ENCODE data around the gene TTLL10.

TTLL10 gene

GRCh38 chr1:1225238-1225845 lies 51.7 kb downstream of the TTLL10 start:
- no peak for DNase-seq

GRCh38 chr1:1225913-1226312 lies 52.2 kb downstream of the TTLL10 start:
- DNase-seq: no peak

- DNase-seq: no peak
These were observed 53.1 kb downstream of the TTLL10 start for GRCh38 chr1:1226566-1227362.

- DNase-seq: no peak
These were observed 53.7 kb downstream of the TTLL10 start for GRCh38 chr1:1227386-1227785.

- no peak for DNase-seq
These were observed 54.5 kb downstream of the TTLL10 start for GRCh38 chr1:1228187-1228586.

- no peak for DNase-seq
These were observed 55.1 kb downstream of the TTLL10 start for GRCh38 chr1:1228596-1229321.

GRCh38 chr1:1229770-1230169 lies 56.1 kb downstream of the TTLL10 start:
- no peak for DNase-seq

- no peak for DNase-seq
These were observed 57.1 kb downstream of the TTLL10 start for GRCh38 chr1:1230656-1231399.

- peak; percentile 97 for DNase-seq
These were observed 57.9 kb downstream of the TTLL10 start, which contains the start of gene SDF4 for GRCh38 chr1:1231400-1232207. TSS of gene SDF4 (minus strand) at chr1:1232001. CDS start at chr1:1228772, 3,229 bp downstream.

GRCh38 chr1:1232208-1232795 lies 58.6 kb downstream of the TTLL10 start, which contains the start of gene B3GALT6:
TSS of gene B3GALT6 (plus strand) at chr1:1232237. CDS start at chr1:1232279, 42 bp downstream.
- no peak for DNase-seq

GRCh38 chr1:1232796-1233566 lies 59.3 kb downstream of the TTLL10 start:
- DNase-seq: no peak

GRCh38 chr1:1233567-1233892 lies 59.9 kb downstream of the TTLL10 start:
- no peak for DNase-seq

- DNase-seq: no peak
These were observed 60.6 kb downstream of the TTLL10 start for GRCh38 chr1:1234180-1234808.

GRCh38 chr1:1235016-1235744 lies 61.5 kb downstream of the TTLL10 start:
- no peak for DNase-seq

GRCh38 chr1:1236176-1236763 lies 62.6 kb downstream of the TTLL10 start:
- DNase-seq: no peak

GRCh38 chr1:1236945-1237873 lies 63.5 kb downstream of the TTLL10 start:
- DNase-seq: no peak

GRCh38 chr1:1237874-1238701 lies 64.4 kb downstream of the TTLL10 start:
- DNase-seq: no peak

Measured in CD4-positive, alpha-beta T cell treated with Interferon gamma for 1 hour (primary cell).